ENCODE measurements around the gene WDR64.
"Not testable (repeated sequence)": the region's sequence is repeated elsewhere in the genome, so short reads cannot be mapped to it uniquely, and the experiment has no call there.

WDR64 gene

GRCh38 chr1:241658081-241658793 lies 6.2 kb downstream of the WDR64 start:
- no peak for DNase-seq (ENCODE audit: low read depth)

- DNase-seq (ENCODE audit: low read depth): not testable (repeated sequence)
Measured at GRCh38 chr1:241659016-241659415, 6.9 kb downstream of the WDR64 start.

GRCh38 chr1:241660424-241660972 lies 8.4 kb downstream of the WDR64 start:
- DNase-seq (ENCODE audit: low read depth): no peak

- no peak for DNase-seq (ENCODE audit: low read depth)
Measured at GRCh38 chr1:241666419-241666818, 14.3 kb downstream of the WDR64 start.

GRCh38 chr1:241672301-241672700 lies 20.2 kb downstream of the WDR64 start:
- DNase-seq (ENCODE audit: low read depth): no peak

- DNase-seq (ENCODE audit: low read depth): no peak
Measured at GRCh38 chr1:241674805-241675384, 22.8 kb downstream of the WDR64 start.

- DNase-seq (ENCODE audit: low read depth): no peak
Measured at GRCh38 chr1:241675983-241676382, 23.9 kb downstream of the WDR64 start.

GRCh38 chr1:241677201-241677600 lies 25.1 kb downstream of the WDR64 start:
- no peak for DNase-seq (ENCODE audit: low read depth)

GRCh38 chr1:241678536-241678935 lies 26.5 kb downstream of the WDR64 start:
- no peak for DNase-seq (ENCODE audit: low read depth)

GRCh38 chr1:241679404-241679803 lies 27.3 kb downstream of the WDR64 start:
- DNase-seq (ENCODE audit: low read depth): no peak

- DNase-seq (ENCODE audit: low read depth): no peak
Measured at GRCh38 chr1:241679961-241680360, 27.9 kb downstream of the WDR64 start.

GRCh38 chr1:241681861-241682448 lies 29.9 kb downstream of the WDR64 start:
- DNase-seq (ENCODE audit: low read depth): not testable (repeated sequence)

GRCh38 chr1:241682921-241683320 lies 30.8 kb downstream of the WDR64 start:
- no peak for DNase-seq (ENCODE audit: low read depth)

- DNase-seq (ENCODE audit: low read depth): no peak
Measured at GRCh38 chr1:241684108-241684507, 32.0 kb downstream of the WDR64 start.

GRCh38 chr1:241688940-241689368 lies 36.9 kb downstream of the WDR64 start:
- no peak for DNase-seq (ENCODE audit: low read depth)

GRCh38 chr1:241695246-241696171 lies 43.4 kb downstream of the WDR64 start:
- no peak for DNase-seq (ENCODE audit: low read depth)

- no peak for DNase-seq (ENCODE audit: low read depth)
Measured at GRCh38 chr1:241696172-241696814, 44.2 kb downstream of the WDR64 start.

GRCh38 chr1:241696815-241697639 lies 44.9 kb downstream of the WDR64 start:
- no peak for DNase-seq (ENCODE audit: low read depth)

GRCh38 chr1:241697640-241698018 lies 45.5 kb downstream of the WDR64 start:
- DNase-seq (ENCODE audit: low read depth): no peak

GRCh38 chr1:241698177-241698576 lies 46.1 kb downstream of the WDR64 start:
- DNase-seq (ENCODE audit: low read depth): no peak

All from HS-27A (cell line).